Ovary (tissue), 9 donors: ENCODE results near the gene MTRF1L. TPM values are rescaled to one million over a fixed set of nuclear protein-coding genes. Genes with fewer than 3 reads are reported as not detected.

Experiments
- DNase-seq, 5 donors: peaks; one replicate each; pipeline ENCODE4 v3.0.0-alpha.2; 2019 to 2020
- H3K27ac ChIP-seq, 2 donors: fragments of 200-600 bp; one replicate each; pipeline versions ENCODE4 v1.5.1 to v1.8.0; 2019 to 2022
- H3K27me3 ChIP-seq: fragments of 200-600 bp; one replicate; pipeline ENCODE4 v1.8.0; 2022
- H3K36me3 ChIP-seq: fragments of 200-600 bp; sonication (generic); one replicate; pipeline ENCODE4 v1.5.1; 2019
- H3K4me1 ChIP-seq: one replicate; pipeline ENCODE4 v1.8.1; 2013; ENCODE audit warnings: mild to moderate bottlenecking, moderate library complexity; ENCODE audit not compliant: insufficient read depth
- H3K4me3 ChIP-seq: fragments of 200-600 bp; sonication (generic); one replicate; pipeline ENCODE4 v1.5.1; 2017
- H3K9me3 ChIP-seq, 2 donors: fragments of 200-600 bp in 1 of 2; sonication (generic) in 1 of 2; one replicate each; pipeline versions ENCODE4 v1.5.1 to v1.8.1; 2013 to 2019; ENCODE audit warnings: mild to moderate bottlenecking in 1 of 2, moderate library complexity in 1 of 2
- CTCF ChIP-seq, 3 donors: fragments of 450-650 bp in 2 of 3; fragments of 200-600 bp in 1 of 3; IDR thresholded peaks; one replicate each; pipeline versions ENCODE4 v1.5.1 to v1.8.0; 2016 to 2022; ENCODE audit warnings: antibody characterized with exemption in 3 of 3, mild to moderate bottlenecking in 1 of 3
- EP300 ChIP-seq: sonication (generic); formaldehyde crosslinking; IDR thresholded peaks from one replicate; pipeline ENCODE4 v1.6.1; 2017; ENCODE audit warnings: antibody characterized with exemption
- POLR2A ChIP-seq: fragments of 450-650 bp; IDR thresholded peaks from one replicate; pipeline ENCODE4 v1.6.1; 2017; ENCODE audit warnings: antibody characterized with exemption, mild to moderate bottlenecking, moderate library complexity
- WGBS, 3 donors: extraction: QIAGEN DNeasy Blood & Tissue Kit in 1 of 3; methylation state at CpG; one replicate each; pipeline versions ENCODE4 v1.1.5 to v1.1.7; 2013 to 2017; 5-methylcytosine and 5-hydroxymethylcytosine counted together
- intact Hi-C, 4 donors: fragments of 100-400 bp; cut with DNase I; formaldehyde crosslinking; loops; one replicate each; pipeline versions ENCODE4 v1.11.0 to v1.15.1; 2022 to 2023
- polyA plus RNA-seq, 2 donors: library from polyadenylated mRNA; stranded (reverse); fragments of 200-250 nt in 1 of 2; fragments of 350-450 nt in 1 of 2; fragmentation: Illumina TruSeq in 1 of 2; extraction: RNeasy Lipid Tissue Mini Kit (QIAGEN cat#74804) in 1 of 2; gene quantifications; one replicate each; pipeline ENCODE4 v1.2.3, GENCODE V29; 2013 to 2014
- total RNA-seq, 7 donors: library from RNA; depleted of rRNA in 2 of 7; stranded (reverse); fragments of >200 nt in 2 of 7; fragmentation: NEBNext Ultra II Directional in 3 of 7; extraction: Animal tissue kit (Norgen Biotek cat#: 25700) in 3 of 7; gene quantifications; one replicate each; pipeline versions ENCODE4 v1.1.0 to v1.2.4, GENCODE V29; 2016 to 2023
- donor health status: DM: no; HTN: no; CAD: no; lungs with moderate emphysema.
- donor health status: DM: no; HTN: no; CAD: no.
- donor health status: Bipolar disorder and iron deficiency.
- donor health status: DM: yes; HTN: yes; CAD: no.
- donor health status: DM: no; HTN: no; CAD: no.
- donor health status: DM: yes; HTN: yes; CAD: no.

Gene MTRF1L
- total and polyA plus RNA-seq, 9 donors = 8.4 to 18.1 (median 15.6) TPM

GRCh38 chr6:152983637-152984512, 18.6 kb downstream of the MTRF1L start:
- Histone ChIP-seq H3K4me3 (peak overlapping the region; percentile 74), H3K27ac (peak overlapping the region; percentile 61 to 88), H3K4me1 (peaks cover 5% of the 10 kb centered on the region), H3K27me3 (no peaks in the 10 kb centered on the region), H3K9me3 (no peaks in the 10 kb centered on the region), H3K36me3 (no peaks in the 10 kb centered on the region)
- intact Hi-C loops = loop anchor here in 1 of 4 donors (2.0 kb wide), 1 partner anchor 19 kb away; the partner anchor contains the start of gene MTRF1L
- WGBS, 3 donors = 0% methylated on average over 38 of the region's 38 CpGs
- no peak for TF ChIP-seq CTCF (IDR thresholded peaks at IDR 0.05)
- peak; percentile 3 for TF ChIP-seq POLR2A
- DNase-seq = peak; percentile 84 to 97 (median 88)

- TF ChIP-seq CTCF (IDR thresholded peaks at IDR 0.05) (no peak), EP300 (peak; percentile 82), POLR2A (peak; percentile 39)
- H3K9me3 ChIP-seq = no peaks in the 10 kb centered on the region
- H3K27me3 ChIP-seq = no peaks in the 10 kb centered on the region
- 0 to 1% (median 0%) methylated on average over 64 to 66 of the region's 66 CpGs for WGBS, 3 donors
- no peaks in the 10 kb centered on the region for H3K36me3 ChIP-seq
- peak; percentile 97 to 99 (median 97) for DNase-seq
- H3K4me3 ChIP-seq = peak within 1 kb of the TSS; percentile 74
- peaks cover 5% of the 10 kb centered on the region for H3K4me1 ChIP-seq
- intact Hi-C loops = loop anchor here in 1 of 4 donors (2.0 kb wide), 1 partner anchor 20 kb away; the partner anchor contains the start of gene MTRF1L
- peak within 1 kb of the TSS; percentile 61 to 88 for H3K27ac ChIP-seq
Measured at GRCh38 chr6:152982904-152983636, 19.4 kb downstream of the MTRF1L start, which contains the start of gene FBXO5. Gene FBXO5, minus strand, starts transcription at chr6:152983041. Its CDS starts 82 bp downstream, at chr6:152982959.

- Histone ChIP-seq H3K4me1 (peaks cover 5% of the 10 kb centered on the region), H3K27me3 (no peaks in the 10 kb centered on the region), H3K4me3 (peak overlapping the region; percentile 74), H3K9me3 (no peaks in the 10 kb centered on the region), H3K27ac (no peak overlapping the region), H3K36me3 (no peaks in the 10 kb centered on the region)
- no peak for TF ChIP-seq CTCF (IDR thresholded peaks at IDR 0.05)
- no peak for TF ChIP-seq POLR2A
- TF ChIP-seq EP300 = no peak
- intact Hi-C loops = loop anchor here in 1 of 4 donors (2.0 kb wide), 1 partner anchor 21 kb away; the partner anchor contains the start of gene MTRF1L
- DNase-seq = peak; percentile 18 to 71 (median 64)
- 2 to 4% (median 4%) methylated on average over 62 to 71 of the region's 71 CpGs for WGBS, 3 donors
Measured at GRCh38 chr6:152981989-152982903, 20.3 kb downstream of the MTRF1L start.
